CD4-positive, alpha-beta memory T cell (primary cell): ENCODE data around the gene ARHGEF25. TPM values are rescaled to one million over a fixed set of nuclear protein-coding genes. Genes with fewer than 3 reads are reported as not detected.
A peak's percentile ranks its signal among the peaks of the same experiment; 100 is the strongest.

Source experiments
- CTCF ChIA-PET: fragments of 350-600 bp; sonication (Branson Sonifier 250); formaldehyde crosslinking; loops from one replicate; lab custom pipeline; 2021; ENCODE audit warnings: inconsistent platforms; ENCODE audit not compliant: partially characterized antibody; lab: Charles Lee
- POLR2A ChIA-PET: fragments of 350-600 bp; sonication (Branson Sonifier 250); formaldehyde crosslinking; loops from one replicate; lab custom pipeline; 2021; ENCODE audit not compliant: partially characterized antibody; lab: Charles Lee
- DNase-seq, 5 donors: peaks; one replicate each; pipeline versions ENCODE4 v3.0.0 to v3.0.0-alpha.2; 2020 to 2022; ENCODE audit warnings: mixed read lengths in 1 of 5
- H3K27ac ChIP-seq: one replicate; pipeline ENCODE4 v1.7.0; 2013; ENCODE audit warnings: low read depth, low read length
- H3K27me3 ChIP-seq: 2 replicates; pipeline ENCODE4 v1.7.0; 2013; ENCODE audit warnings: mild to moderate bottlenecking, low read length, moderate library complexity; ENCODE audit not compliant: insufficient read depth
- H3K36me3 ChIP-seq: 2 replicates; pipeline ENCODE4 v1.7.0; 2013; ENCODE audit warnings: mild to moderate bottlenecking, low read length, moderate library complexity; ENCODE audit not compliant: insufficient read depth
- H3K4me1 ChIP-seq: 2 replicates; pipeline ENCODE4 v1.7.0; 2013; ENCODE audit warnings: mild to moderate bottlenecking, low read length, moderate library complexity; ENCODE audit not compliant: insufficient read depth
- H3K4me3 ChIP-seq, 2 donors: one replicate each; pipeline ENCODE4 v1.7.0; 2013; ENCODE audit warnings: low read length in 2 of 2, mild to moderate bottlenecking in 1 of 2
- H3K9me3 ChIP-seq, 2 donors: one replicate each; pipeline ENCODE4 v1.7.0; 2013; ENCODE audit warnings: low read length in 2 of 2, control low read depth in 1 of 2; ENCODE audit not compliant: control insufficient read depth in 1 of 2
- H3K27ac Mint-ChIP-seq, 7 donors: one replicate each; pipeline ENCODE4 v1.8.0; 2020 to 2021; ENCODE audit warnings: mixed read lengths in 7 of 7, mild to moderate bottlenecking in 6 of 7, inconsistent platforms in 3 of 7, moderate library complexity in 3 of 7
- H3K27me3 Mint-ChIP-seq, 2 donors: one replicate each; pipeline ENCODE4 v1.8.0; 2020 to 2021; ENCODE audit warnings: mixed read lengths in 2 of 2
- H3K36me3 Mint-ChIP-seq, 2 donors: one replicate each; pipeline ENCODE4 v1.8.0; 2020 to 2021; ENCODE audit warnings: mixed read lengths in 2 of 2, inconsistent platforms in 1 of 2, mild to moderate bottlenecking in 1 of 2
- H3K4me1 Mint-ChIP-seq, 4 donors: one replicate each; pipeline ENCODE4 v1.8.0; 2020 to 2021; ENCODE audit warnings: mixed read lengths in 4 of 4, mild to moderate bottlenecking in 1 of 4
- H3K4me3 Mint-ChIP-seq, 8 donors: one replicate each; pipeline ENCODE4 v1.8.0; 2020 to 2021; ENCODE audit warnings: mixed read lengths in 8 of 8, mild to moderate bottlenecking in 7 of 8, moderate library complexity in 6 of 8, inconsistent platforms in 3 of 8
- H3K9me3 Mint-ChIP-seq, 8 donors: one replicate each; pipeline ENCODE4 v1.8.0; 2020 to 2021; ENCODE audit warnings: mixed read lengths in 8 of 8, mild to moderate bottlenecking in 5 of 8, inconsistent platforms in 3 of 8, moderate library complexity in 1 of 8
- intact Hi-C: fragments of 100-400 bp; cut with micrococcal nuclease; formaldehyde crosslinking; loops from one replicate; pipeline ENCODE4 v1.15.1; 2023
- polyA plus RNA-seq, 2 donors: library from polyadenylated mRNA; unstranded; fragments of 300-500 nt; fragmentation: Illumina TruSeq; gene quantifications; one replicate each; pipeline ENCODE4 v1.2.3, GENCODE V29; 2021
- total RNA-seq, 2 experiments: library from RNA; stranded (reverse); gene quantifications; one replicate each; pipeline ENCODE4 v1.2.3, GENCODE V29; 2021

Gene ARHGEF25
- total and polyA plus RNA-seq, 4 experiments from 2014 or later = 0.47 to 0.67 TPM; not detected in 2

DNA sequence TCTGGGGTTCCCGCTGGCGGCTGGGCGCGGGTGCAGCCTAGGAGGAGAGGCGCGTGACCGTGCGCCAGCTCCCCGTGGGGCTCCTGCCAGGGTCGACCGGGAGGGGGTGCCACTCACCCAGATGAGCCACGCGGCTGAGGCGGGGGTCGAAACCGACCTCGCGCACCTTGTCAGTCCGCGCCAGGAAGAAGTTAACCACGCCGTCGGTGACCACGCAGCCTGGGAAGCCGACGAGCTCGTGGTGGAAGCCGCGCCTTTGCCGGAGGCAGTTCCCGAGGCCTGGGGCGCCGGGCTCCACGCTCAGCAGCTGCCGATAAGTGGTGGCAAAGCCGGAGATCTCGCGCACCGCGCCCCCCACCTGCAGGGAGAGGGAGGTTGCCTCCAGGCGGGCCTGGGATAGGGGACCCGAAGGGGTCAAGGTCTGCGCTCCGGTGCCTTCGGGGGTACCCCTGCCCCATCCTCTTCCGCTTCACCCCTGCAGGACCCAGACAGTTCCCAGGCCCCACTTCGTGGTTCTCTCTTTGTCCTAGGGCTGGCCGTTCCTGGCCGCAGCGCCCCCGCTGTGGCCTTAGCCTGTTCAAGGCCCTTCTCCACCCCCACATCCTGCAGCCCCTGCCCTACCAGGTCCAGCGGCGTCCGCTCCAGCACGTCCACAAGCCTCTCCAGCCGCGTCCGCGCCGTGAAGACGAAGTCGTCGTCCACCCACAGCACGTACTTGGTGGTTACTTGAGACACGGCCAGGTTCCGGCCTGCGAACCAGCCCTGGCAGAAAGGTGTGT lies 16.5 kb downstream of the ARHGEF25 start:
- no peak overlapping the region for H3K4me3 ChIP-seq
- DNase-seq = no peak
- no peaks in the 10 kb centered on the region for H3K9me3 ChIP-seq
- H3K36me3 Mint-ChIP-seq = no peaks in the 10 kb centered on the region
- H3K27ac Mint-ChIP-seq = no peak overlapping the region
- peaks cover 14% of the 10 kb centered on the region for H3K4me1 ChIP-seq
- H3K27ac ChIP-seq = no peak overlapping the region
- peaks cover 67% of the 10 kb centered on the region for H3K27me3 ChIP-seq
- CTCF ChIA-PET = interaction anchor here (0.6 to 10.7 kb wide), 8 partner anchors 8 to 169 kb away, joined by 3 to 124 read pairs (median 4); partner anchors contain the start of gene OS9
- H3K27me3 Mint-ChIP-seq = peaks cover 71 to 73% of the 10 kb centered on the region in 2 donors
- H3K4me3 Mint-ChIP-seq = peak overlapping the region in 5 of 8 donors; percentile 13 to 60 (median 25)
- peaks cover 5 to 19% (median 10%) of the 10 kb centered on the region in 4 donors for H3K4me1 Mint-ChIP-seq
- intact Hi-C loops = no loop called here
- POLR2A ChIA-PET = interaction anchor here (0.7 to 1.0 kb wide), 2 partner anchors 11 to 113 kb away, joined by 3 read pairs; no protein-coding TSS in a partner anchor
- no peaks in the 10 kb centered on the region for H3K36me3 ChIP-seq
- H3K9me3 Mint-ChIP-seq = no peaks in the 10 kb centered on the region

DNA sequence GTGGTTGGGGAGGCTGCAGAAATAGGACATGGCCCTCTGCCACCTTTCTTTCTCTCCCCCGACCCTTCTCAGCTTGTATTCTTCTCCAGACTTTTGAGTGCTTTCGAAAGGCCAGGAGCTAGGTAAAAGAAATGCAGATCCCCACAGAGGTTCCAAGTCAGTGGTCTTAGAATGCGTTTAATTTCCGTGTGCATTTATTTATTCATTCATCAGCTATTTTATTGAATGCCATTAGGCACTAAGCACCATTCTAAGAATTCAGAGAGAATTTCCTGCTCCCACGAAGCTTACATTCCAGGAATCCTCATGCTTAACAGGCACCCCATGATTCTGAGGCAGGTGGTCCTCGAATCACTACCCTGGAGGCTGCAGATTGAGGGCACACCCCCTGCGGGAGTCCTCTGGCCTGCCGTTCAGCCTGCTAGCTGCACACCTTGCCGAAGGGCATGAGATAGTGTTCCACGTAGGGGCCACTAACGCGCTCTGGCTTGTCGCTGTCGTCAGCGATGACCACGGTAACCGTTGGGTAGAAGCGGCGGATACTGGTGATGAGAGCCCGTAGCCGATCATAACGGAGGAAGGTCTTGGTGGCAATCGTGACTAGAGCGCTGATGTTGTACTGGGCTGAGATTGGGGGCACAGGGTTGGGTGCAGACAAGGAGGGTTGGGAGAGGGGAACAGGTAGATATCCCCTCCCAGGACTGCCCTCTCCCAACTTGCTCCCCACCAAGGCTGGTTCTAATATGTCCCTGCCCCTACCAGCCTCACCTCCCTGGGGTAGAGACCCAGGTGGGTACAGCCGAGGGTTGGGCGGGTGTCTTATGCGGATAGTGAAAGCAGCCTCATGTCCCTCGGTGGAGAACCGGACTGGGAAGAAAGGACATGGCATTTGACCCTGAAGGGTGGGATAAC lies 17.3 kb downstream of the ARHGEF25 start:
- H3K27me3 Mint-ChIP-seq = peaks cover 63 to 71% of the 10 kb centered on the region in 2 donors
- Histone ChIP-seq H3K27me3 (peaks cover 59% of the 10 kb centered on the region), H3K27ac (no peak overlapping the region), H3K36me3 (no peaks in the 10 kb centered on the region), H3K4me3 (no peak overlapping the region), H3K4me1 (peaks cover 18% of the 10 kb centered on the region), H3K9me3 (no peaks in the 10 kb centered on the region)
- H3K36me3 Mint-ChIP-seq = no peaks in the 10 kb centered on the region
- DNase-seq = no peak
- ChIA-PET CTCF (interaction anchor here (1.0 to 10.7 kb wide), 4 partner anchors 9 to 46 kb away, joined by 3 to 124 read pairs (median 4); no protein-coding TSS in a partner anchor), POLR2A (no interaction called here)
- no peaks in the 10 kb centered on the region for H3K9me3 Mint-ChIP-seq
- no peak overlapping the region for H3K27ac Mint-ChIP-seq
- H3K4me3 Mint-ChIP-seq = peak overlapping the region in 1 of 8 donors; percentile 60
- H3K4me1 Mint-ChIP-seq = peaks cover 10 to 24% (median 13%) of the 10 kb centered on the region in 4 donors
- intact Hi-C loops = no loop called here

- H3K27me3 ChIP-seq = peaks cover 49% of the 10 kb centered on the region
Measured at GRCh38 chr12:57629897-57630471, 18.7 kb downstream of the ARHGEF25 start.

DNA sequence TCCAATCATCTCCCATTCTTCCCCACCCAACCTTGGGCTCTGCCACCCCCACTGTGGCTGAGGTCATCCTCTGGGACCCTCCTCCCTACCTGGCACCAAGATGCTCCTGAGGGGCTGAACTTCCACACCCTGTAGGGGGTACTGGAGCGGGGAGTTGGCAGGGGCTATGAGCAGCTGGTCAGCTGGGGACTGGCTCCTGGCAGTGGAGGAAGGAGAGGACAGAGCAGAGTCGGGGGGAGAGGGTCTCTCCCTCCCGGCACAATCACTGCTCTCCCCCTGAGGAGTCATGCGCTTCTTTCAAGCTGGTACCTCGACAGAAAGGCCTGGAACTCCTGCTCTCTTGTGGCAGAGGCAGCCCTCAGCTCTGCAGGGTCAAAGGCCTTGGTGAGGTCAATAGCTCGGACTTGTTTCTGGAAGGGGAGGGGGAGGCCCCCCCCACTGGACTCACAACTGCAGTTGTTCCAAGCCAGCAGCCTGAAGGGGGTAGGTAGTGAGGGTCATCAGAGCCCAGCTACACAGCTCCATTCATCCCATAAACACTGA lies 19.7 kb downstream of the ARHGEF25 start:
- no peaks in the 10 kb centered on the region for H3K36me3 Mint-ChIP-seq
- Histone ChIP-seq H3K4me1 (peaks cover 18% of the 10 kb centered on the region), H3K27me3 (peaks cover 40% of the 10 kb centered on the region), H3K9me3 (no peaks in the 10 kb centered on the region), H3K27ac (no peak overlapping the region), H3K4me3 (no peak overlapping the region), H3K36me3 (no peaks in the 10 kb centered on the region)
- CTCF ChIA-PET = interaction anchor here (0.9 to 10.7 kb wide), 3 partner anchors 10 to 48 kb away, joined by 3 to 124 read pairs (median 29); partner anchors contain the start of gene PIP4K2C
- peaks cover 47 to 55% of the 10 kb centered on the region in 2 donors for H3K27me3 Mint-ChIP-seq
- peaks cover 10 to 24% (median 13%) of the 10 kb centered on the region in 4 donors for H3K4me1 Mint-ChIP-seq
- POLR2A ChIA-PET = interaction anchor here (0.6 kb wide), 1 partner anchor 11 kb away, joined by 3 read pairs; no protein-coding TSS in a partner anchor
- intact Hi-C loops = no loop called here
- no peak overlapping the region for H3K27ac Mint-ChIP-seq
- H3K4me3 Mint-ChIP-seq = peak overlapping the region in 1 of 8 donors; percentile 28
- no peaks in the 10 kb centered on the region for H3K9me3 Mint-ChIP-seq
- DNase-seq = no peak

More at GRCh38 chr12:57629897-57630471, 18.7 kb downstream of the ARHGEF25 start:
- Mint-ChIP-seq H3K4me3 (no peak overlapping the region), H3K27me3 (peaks cover 53 to 63% of the 10 kb centered on the region in 2 donors), H3K36me3 (no peaks in the 10 kb centered on the region), H3K27ac (no peak overlapping the region), H3K4me1 (peaks cover 10 to 25% (median 13%) of the 10 kb centered on the region in 4 donors), H3K9me3 (no peaks in the 10 kb centered on the region)
- ChIA-PET CTCF (interaction anchor here (0.9 to 10.7 kb wide), 3 partner anchors 9 to 47 kb away, joined by 3 to 124 read pairs (median 29); partner anchors contain the start of gene PIP4K2C), POLR2A (no interaction called here)
- Histone ChIP-seq H3K36me3 (no peaks in the 10 kb centered on the region), H3K27ac (no peak overlapping the region), H3K9me3 (no peaks in the 10 kb centered on the region), H3K4me1 (peaks cover 18% of the 10 kb centered on the region), H3K4me3 (no peak overlapping the region)
- intact Hi-C loops = no loop called here
- no peak for DNase-seq

DNA sequence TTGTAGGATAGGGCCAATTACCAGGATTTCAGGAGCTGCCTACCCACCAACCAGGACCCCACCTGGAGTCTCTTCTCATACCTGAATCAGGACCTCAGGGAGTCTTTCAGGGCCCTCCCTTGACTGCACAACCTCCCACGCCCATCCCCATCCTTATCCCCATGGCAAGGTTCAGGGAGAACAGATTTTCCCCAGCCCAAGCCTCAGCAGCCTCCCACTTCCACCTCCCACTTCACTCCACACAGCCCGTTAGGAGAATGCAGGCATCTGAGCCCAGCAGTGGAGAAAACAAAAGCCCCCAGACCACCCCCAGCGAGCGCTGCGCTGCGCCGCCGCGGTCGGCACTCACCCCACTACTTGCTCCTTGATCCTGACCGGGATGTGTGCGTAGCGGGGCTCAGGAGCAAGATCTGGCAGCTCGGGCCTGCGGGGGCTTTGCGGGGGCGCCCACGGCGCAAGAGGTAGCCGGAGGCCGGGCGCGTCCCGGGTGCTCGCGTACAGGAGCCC lies 20.4 kb downstream of the ARHGEF25 start:
- no peaks in the 10 kb centered on the region for H3K36me3 ChIP-seq
- H3K9me3 ChIP-seq = no peaks in the 10 kb centered on the region
- Mint-ChIP-seq H3K36me3 (no peaks in the 10 kb centered on the region), H3K27ac (no peak overlapping the region), H3K9me3 (no peaks in the 10 kb centered on the region), H3K4me1 (peaks cover 10 to 19% (median 13%) of the 10 kb centered on the region in 4 donors), H3K27me3 (peaks cover 41 to 53% of the 10 kb centered on the region in 2 donors), H3K4me3 (peak overlapping the region in 7 of 8 donors; percentile 27 to 57 (median 51))
- ChIA-PET CTCF (interaction anchor here (1.6 to 10.7 kb wide), 3 partner anchors 10 to 49 kb away, joined by 4 to 124 read pairs (median 29); no protein-coding TSS in a partner anchor), POLR2A (no interaction called here)
- intact Hi-C loops = no loop called here
- H3K27me3 ChIP-seq = peaks cover 33% of the 10 kb centered on the region
- DNase-seq = no peak
- peaks cover 18% of the 10 kb centered on the region for H3K4me1 ChIP-seq
- no peak overlapping the region for H3K4me3 ChIP-seq
- H3K27ac ChIP-seq = no peak overlapping the region
